HG03457 (cell line): ENCODE measurements around the gene SGCD.

Experiments used
- ATAC-seq: cut with Tn5 transposase; IDR thresholded peaks from one replicate; pipeline ENCODE4 v1.9.1; 2021; ENCODE audit warnings: moderate number of reproducible peaks; ENCODE audit not compliant: unreplicated experiment

Gene SGCD

GRCh38 chr5:156400231-156400986 is 73.4 kb downstream of the SGCD start:
- ATAC-seq, result no peak

GRCh38 chr5:156401804-156402203 is 74.8 kb downstream of the SGCD start:
- peak; percentile 6 for ATAC-seq

GRCh38 chr5:156402387-156402921 is 75.5 kb downstream of the SGCD start:
- ATAC-seq, result peak; percentile 97

GRCh38 chr5:156405988-156406387 is 79.0 kb downstream of the SGCD start:
- no peak for ATAC-seq

GRCh38 chr5:156407251-156407650 is 80.3 kb downstream of the SGCD start:
- no peak for ATAC-seq

- no peak for ATAC-seq
Observed at GRCh38 chr5:156409834-156410233, 82.9 kb downstream of the SGCD start.

- ATAC-seq, result no peak
Observed at GRCh38 chr5:156411185-156411613, 84.2 kb downstream of the SGCD start.

GRCh38 chr5:156411957-156412356 is 85.0 kb downstream of the SGCD start:
- no peak for ATAC-seq

- no peak for ATAC-seq
Observed at GRCh38 chr5:156414391-156414790, 87.4 kb downstream of the SGCD start.

- no peak for ATAC-seq
Observed at GRCh38 chr5:156419661-156420060, 92.7 kb downstream of the SGCD start.

GRCh38 chr5:156420665-156421064 is 93.7 kb downstream of the SGCD start:
- no peak for ATAC-seq

- no peak for ATAC-seq
Observed at GRCh38 chr5:156421798-156422197, 94.8 kb downstream of the SGCD start.

- no peak for ATAC-seq
Observed at GRCh38 chr5:156423597-156423996, 96.6 kb downstream of the SGCD start.

- ATAC-seq, result no peak
Observed at GRCh38 chr5:156427315-156427714, 100.4 kb downstream of the SGCD start.

- no peak for ATAC-seq
Observed at GRCh38 chr5:156431956-156432829, 105.2 kb downstream of the SGCD start.

- ATAC-seq, result no peak
Observed at GRCh38 chr5:156432830-156433105, 105.8 kb downstream of the SGCD start.

GRCh38 chr5:156434471-156434870 is 107.5 kb downstream of the SGCD start:
- ATAC-seq, result no peak

- no peak for ATAC-seq
Observed at GRCh38 chr5:156435101-156435500, 108.1 kb downstream of the SGCD start.

- no peak for ATAC-seq
Observed at GRCh38 chr5:156438076-156438475, 111.1 kb downstream of the SGCD start.

GRCh38 chr5:156444753-156445291 is 117.9 kb downstream of the SGCD start:
- no peak for ATAC-seq

GRCh38 chr5:156446526-156446925 is 119.6 kb downstream of the SGCD start:
- no peak for ATAC-seq

GRCh38 chr5:156450778-156451177 is 123.8 kb downstream of the SGCD start:
- ATAC-seq, result no peak
